Breast epithelium (tissue), 3 donors: Measurements from ENCODE around the gene SPARCL1.

Experiments
- CTCF ChIP-seq, 3 donors: fragments of 450-650 bp; IDR thresholded peaks; one replicate each; pipeline ENCODE4 v1.5.1; 2016 to 2017; ENCODE audit warnings: antibody characterized with exemption in 3 of 3, mild to moderate bottlenecking in 3 of 3, moderate library complexity in 3 of 3
- POLR2A ChIP-seq: fragments of 450-650 bp; IDR thresholded peaks from one replicate; pipeline ENCODE4 v1.6.1; 2016; ENCODE audit warnings: antibody characterized with exemption, mild to moderate bottlenecking, moderate library complexity

- TF ChIP-seq POLR2A (no peak), CTCF (IDR thresholded peaks at IDR 0.05) (no peak)
Observed at GRCh38 chr4:87490664-87491369, 38.4 kb downstream of the SPARCL1 start.
